Loucy (cell line): ENCODE results near the gene GRID2.
"Not testable (repeated sequence)": the region's sequence is repeated elsewhere in the genome, so short reads cannot be mapped to it uniquely, and the experiment has no call there.

Experiments
- H2AFZ ChIP-seq: fragments of 200-600 bp; sonication (generic); 2 replicates; pipeline ENCODE4 v1.6.0; 2016; ENCODE audit warnings: antibody characterized with exemption, mild to moderate bottlenecking, low read length, moderate library complexity
- H3F3A ChIP-seq: fragments of 200-600 bp; 2 replicates; pipeline ENCODE4 v1.6.0; 2016; ENCODE audit warnings: antibody characterized with exemption, low read depth, mild to moderate bottlenecking
- H3K27me3 ChIP-seq: fragments of 200-600 bp; sonication (generic); 2 replicates; pipeline ENCODE4 v1.6.1; 2014; ENCODE audit warnings: low read length, mild to moderate bottlenecking; ENCODE audit not compliant: insufficient read depth, poor library complexity, severe bottlenecking
- H3K36me3 ChIP-seq: fragments of 200-600 bp; sonication (generic); 2 replicates; pipeline ENCODE4 v1.6.1; 2016; ENCODE audit warnings: low read length; ENCODE audit not compliant: insufficient read depth
- H3K4me1 ChIP-seq: fragments of 200-600 bp; sonication (generic); 2 replicates; pipeline ENCODE4 v1.5.1; 2014; ENCODE audit warnings: low read length, mild to moderate bottlenecking; ENCODE audit not compliant: insufficient read depth, poor library complexity, severe bottlenecking
- H3K4me2 ChIP-seq: fragments of 200-600 bp; sonication (generic); 2 replicates; pipeline ENCODE4 v1.6.0; 2014; ENCODE audit warnings: antibody characterized with exemption, low read length, low read depth, mild to moderate bottlenecking; ENCODE audit not compliant: poor library complexity, severe bottlenecking
- H3K4me3 ChIP-seq: fragments of 200-600 bp; sonication (generic); 2 replicates; pipeline ENCODE4 v1.5.1; 2014; ENCODE audit warnings: low read length, mild to moderate bottlenecking, mixed read lengths; ENCODE audit not compliant: poor library complexity, severe bottlenecking
- H3K79me2 ChIP-seq: fragments of 200-600 bp; sonication (generic); 2 replicates; pipeline ENCODE4 v1.6.1; 2014; ENCODE audit warnings: low read length; ENCODE audit not compliant: insufficient read depth
- H3K9ac ChIP-seq: fragments of 200-600 bp; sonication (generic); 2 replicates; pipeline ENCODE4 v1.6.0; 2014; ENCODE audit warnings: mild to moderate bottlenecking, low read depth, low read length, moderate library complexity; ENCODE audit not compliant: poor library complexity, severe bottlenecking
- H3K9me2 ChIP-seq: fragments of 200-600 bp; sonication (generic); replicated peaks from 2 replicates; pipeline ENCODE4 v1.6.1; 2016; ENCODE audit warnings: low read depth, low read length, mixed read lengths
- H3K9me3 ChIP-seq: fragments of 200-600 bp; sonication (generic); 2 replicates; pipeline ENCODE4 v1.6.1; 2014; ENCODE audit warnings: mild to moderate bottlenecking, antibody characterized with exemption, low read length, low read depth; ENCODE audit not compliant: insufficient read depth
- H4K20me1 ChIP-seq: fragments of 200-600 bp; sonication (generic); 2 replicates; pipeline ENCODE4 v1.6.0; 2014; ENCODE audit warnings: antibody characterized with exemption, low read length, mild to moderate bottlenecking; ENCODE audit not compliant: insufficient read depth, poor library complexity, severe bottlenecking
- EZH2phosphoT487 ChIP-seq: fragments of 200-600 bp; IDR thresholded peaks from 2 replicates; pipeline ENCODE4 v1.6.1; 2018; ENCODE audit warnings: antibody characterized with exemption, mild to moderate bottlenecking, moderate library complexity, borderline replicate concordance
- TF ChIP-seq, protein P1 (sequence below): fragments of 200-600 bp; sonication (generic); conservative IDR thresholded peaks from 2 replicates; pipeline ENCODE4 v1.5.1; 2014; ENCODE audit warnings: mild to moderate bottlenecking, antibody characterized with exemption, low read length

Gene GRID2

DNA sequence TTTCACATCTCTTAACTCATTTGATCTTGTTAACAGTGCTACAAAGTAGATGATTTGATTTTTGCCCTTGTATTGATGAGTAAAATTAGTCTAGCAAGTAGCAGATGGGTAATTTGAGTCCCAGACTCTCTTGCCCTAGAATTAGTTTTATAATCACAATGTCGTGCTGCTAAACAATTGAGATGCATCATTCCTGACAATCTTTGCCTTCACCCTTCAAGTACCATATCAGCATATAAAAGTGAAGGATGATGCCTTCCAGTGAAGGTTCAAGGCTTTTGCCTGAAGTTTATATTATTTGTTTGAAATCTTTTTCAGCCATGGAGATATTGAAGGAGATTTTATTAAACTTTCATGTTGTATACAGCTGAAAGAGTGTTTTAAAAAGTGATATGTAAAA, 141.4 kb downstream of the GRID2 start:
- H3K4me3 ChIP-seq, result no peak overlapping the region
- no peak overlapping the region for H3K4me2 ChIP-seq
- no peaks in the 10 kb centered on the region for H3K79me2 ChIP-seq
- H3K9me3 ChIP-seq, result no peaks in the 10 kb centered on the region
- H3F3A ChIP-seq, result no peaks in the 10 kb centered on the region
- no peak for TF ChIP-seq EZH2phosphoT487
- TF ChIP-seq, protein P1, sequence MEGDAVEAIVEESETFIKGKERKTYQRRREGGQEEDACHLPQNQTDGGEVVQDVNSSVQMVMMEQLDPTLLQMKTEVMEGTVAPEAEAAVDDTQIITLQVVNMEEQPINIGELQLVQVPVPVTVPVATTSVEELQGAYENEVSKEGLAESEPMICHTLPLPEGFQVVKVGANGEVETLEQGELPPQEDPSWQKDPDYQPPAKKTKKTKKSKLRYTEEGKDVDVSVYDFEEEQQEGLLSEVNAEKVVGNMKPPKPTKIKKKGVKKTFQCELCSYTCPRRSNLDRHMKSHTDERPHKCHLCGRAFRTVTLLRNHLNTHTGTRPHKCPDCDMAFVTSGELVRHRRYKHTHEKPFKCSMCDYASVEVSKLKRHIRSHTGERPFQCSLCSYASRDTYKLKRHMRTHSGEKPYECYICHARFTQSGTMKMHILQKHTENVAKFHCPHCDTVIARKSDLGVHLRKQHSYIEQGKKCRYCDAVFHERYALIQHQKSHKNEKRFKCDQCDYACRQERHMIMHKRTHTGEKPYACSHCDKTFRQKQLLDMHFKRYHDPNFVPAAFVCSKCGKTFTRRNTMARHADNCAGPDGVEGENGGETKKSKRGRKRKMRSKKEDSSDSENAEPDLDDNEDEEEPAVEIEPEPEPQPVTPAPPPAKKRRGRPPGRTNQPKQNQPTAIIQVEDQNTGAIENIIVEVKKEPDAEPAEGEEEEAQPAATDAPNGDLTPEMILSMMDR, result no peak
- H3K9ac ChIP-seq, result no peak overlapping the region
- no peak overlapping the region for H2AFZ ChIP-seq
- H3K27me3 ChIP-seq, result no peaks in the 10 kb centered on the region
- no peaks in the 10 kb centered on the region for H3K9me2 ChIP-seq
- H4K20me1 ChIP-seq, result no peaks in the 10 kb centered on the region
- H3K4me1 ChIP-seq, result no peaks in the 10 kb centered on the region
- no peaks in the 10 kb centered on the region for H3K36me3 ChIP-seq

DNA sequence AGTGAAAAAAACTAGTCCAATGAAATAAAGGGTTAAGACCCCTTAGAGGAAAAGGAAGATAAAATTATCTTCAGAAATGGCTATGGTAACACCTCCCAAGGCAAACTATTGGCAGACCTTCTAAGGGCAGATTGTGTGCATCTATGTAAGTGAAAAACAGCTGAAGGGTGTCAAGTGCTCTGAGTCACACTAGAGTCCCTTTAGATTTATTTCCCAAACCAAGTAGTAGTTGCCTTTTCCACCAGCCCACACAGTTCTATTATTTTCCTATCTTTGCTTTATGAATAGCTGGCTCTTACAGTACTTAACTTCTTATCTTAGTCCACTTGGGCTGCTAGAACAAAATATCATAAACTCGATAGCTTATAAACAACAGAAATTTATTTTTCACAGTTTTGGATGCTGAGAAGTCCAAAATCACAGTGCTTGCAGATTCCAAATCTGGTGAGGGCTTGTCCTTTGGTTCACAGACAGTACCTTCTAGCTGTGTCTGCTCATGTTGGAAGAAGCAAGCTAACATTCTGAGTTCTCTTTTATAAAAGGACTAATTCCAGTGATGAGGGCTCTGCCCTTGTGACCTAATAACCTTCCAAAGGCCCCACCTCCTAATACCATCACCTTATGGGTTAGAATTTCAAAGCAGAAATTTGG, 143.6 kb downstream of the GRID2 start:
- Histone ChIP-seq H3K79me2 (no peaks in the 10 kb centered on the region), H3K4me1 (no peaks in the 10 kb centered on the region), H3K9me2 (no peaks in the 10 kb centered on the region), H3K4me3 (no peak overlapping the region), H3K9me3 (no peaks in the 10 kb centered on the region), H3K4me2 (no peak overlapping the region), H3K36me3 (no peaks in the 10 kb centered on the region), H3K9ac (no peak overlapping the region), H4K20me1 (no peaks in the 10 kb centered on the region), H2AFZ (no peak overlapping the region), H3K27me3 (no peaks in the 10 kb centered on the region), H3F3A (no peaks in the 10 kb centered on the region)
- TF ChIP-seq, protein P1, result no peak
- no peak for TF ChIP-seq EZH2phosphoT487

DNA sequence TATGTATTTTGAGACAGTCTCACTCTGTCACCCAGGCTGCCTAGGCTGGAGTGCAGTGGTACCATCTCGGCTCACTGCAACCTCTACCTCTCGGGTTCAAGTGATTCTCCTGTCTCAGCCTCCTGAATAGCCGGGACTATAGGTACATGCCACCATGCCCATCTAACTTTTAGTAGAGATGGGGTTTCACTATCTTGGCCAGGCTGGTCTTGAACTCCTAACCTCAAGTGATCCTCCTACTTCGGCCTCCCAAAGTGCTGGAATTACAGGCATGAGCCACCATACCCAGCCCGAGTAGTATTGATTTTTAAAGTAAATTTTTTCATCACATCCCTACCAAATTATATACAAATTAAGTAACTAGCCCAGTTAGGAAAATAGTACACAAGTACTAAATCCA, 144.4 kb downstream of the GRID2 start:
- H3K4me2 ChIP-seq, H3K4me1 ChIP-seq: not testable (repeated sequence)

DNA sequence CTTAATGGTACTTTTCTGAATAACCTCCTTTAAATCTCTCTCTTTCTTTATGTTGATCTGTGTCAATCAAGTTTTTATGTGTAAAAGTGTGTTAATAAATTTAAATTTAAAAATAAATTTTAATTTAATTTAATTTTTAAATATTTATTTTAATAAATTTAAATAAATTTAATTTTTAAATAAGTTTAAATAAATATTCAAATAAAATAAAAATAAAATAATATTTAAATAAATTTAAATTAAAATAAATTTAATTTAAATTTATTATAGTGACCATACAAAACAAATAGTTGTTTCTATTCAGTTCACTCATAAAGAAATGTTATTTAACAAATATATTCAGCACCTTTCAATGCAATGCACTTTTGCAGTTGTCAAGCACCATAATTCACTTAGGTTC, 146.9 kb downstream of the GRID2 start:
- Histone ChIP-seq H3K9ac (no peak overlapping the region), H3K4me3 (no peak overlapping the region), H3K79me2 (no peaks in the 10 kb centered on the region), H3K4me2 (no peak overlapping the region), H3K36me3 (no peaks in the 10 kb centered on the region), H3K9me3 (no peaks in the 10 kb centered on the region), H3K4me1 (no peaks in the 10 kb centered on the region), H3K27me3 (no peaks in the 10 kb centered on the region), H3F3A (no peaks in the 10 kb centered on the region), H2AFZ (no peak overlapping the region), H4K20me1 (no peaks in the 10 kb centered on the region), H3K9me2 (no peaks in the 10 kb centered on the region)
- TF ChIP-seq, protein P1, result no peak
- no peak for TF ChIP-seq EZH2phosphoT487

More for the DNA sequence above, 144.4 kb downstream of the GRID2 start:
- not testable (repeated sequence) for H3F3A ChIP-seq, H3K9me3 ChIP-seq, H3K9me2 ChIP-seq, H3K9ac ChIP-seq, H3K27me3 ChIP-seq, H3K4me3 ChIP-seq, H2AFZ ChIP-seq, H4K20me1 ChIP-seq, H3K79me2 ChIP-seq, H3K36me3 ChIP-seq
